ENCODE measurements around the gene FHL2. TPM values are rescaled to one million over a fixed set of nuclear protein-coding genes. Genes with fewer than 3 reads are reported as not detected.

FHL2 gene
- total RNA-seq, 2 experiments from 2014 or later: 3.3 to 4.4 TPM

DNA sequence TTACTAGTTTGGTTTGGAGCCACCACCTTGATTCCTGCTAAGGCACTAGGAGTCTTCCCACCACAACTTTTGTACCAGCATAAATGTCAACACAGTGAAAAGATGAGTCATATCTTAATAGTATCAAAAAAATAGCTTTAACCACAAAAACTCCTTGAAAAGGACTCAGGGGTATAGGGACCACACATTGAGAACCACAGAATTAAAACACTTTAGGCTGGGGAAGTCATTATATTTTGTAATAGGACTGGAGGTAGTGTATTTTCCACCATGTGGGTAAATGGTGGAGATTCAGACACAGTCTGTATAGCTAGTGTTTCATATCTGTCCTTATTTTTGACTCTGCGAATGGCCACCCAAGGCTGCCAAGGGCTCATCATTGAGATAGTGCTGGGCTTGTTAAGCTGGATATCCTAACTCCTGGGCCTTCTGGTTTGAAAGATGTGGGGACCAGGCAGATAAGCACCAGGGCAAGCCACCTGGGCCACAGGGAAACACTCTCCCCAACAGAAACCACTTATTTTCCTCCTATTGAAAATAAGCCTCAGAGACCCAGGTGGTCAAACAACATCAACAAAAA is 19.1 kb upstream of the FHL2 start:
- POLR2A ChIA-PET: no interaction called here
- H3K27me3 Mint-ChIP-seq: peaks cover 17% of the 10 kb centered on the region
- no peaks in the 10 kb centered on the region for H3K36me3 Mint-ChIP-seq (ENCODE audit: low read depth)
- TF ChIP-seq, protein P1, sequence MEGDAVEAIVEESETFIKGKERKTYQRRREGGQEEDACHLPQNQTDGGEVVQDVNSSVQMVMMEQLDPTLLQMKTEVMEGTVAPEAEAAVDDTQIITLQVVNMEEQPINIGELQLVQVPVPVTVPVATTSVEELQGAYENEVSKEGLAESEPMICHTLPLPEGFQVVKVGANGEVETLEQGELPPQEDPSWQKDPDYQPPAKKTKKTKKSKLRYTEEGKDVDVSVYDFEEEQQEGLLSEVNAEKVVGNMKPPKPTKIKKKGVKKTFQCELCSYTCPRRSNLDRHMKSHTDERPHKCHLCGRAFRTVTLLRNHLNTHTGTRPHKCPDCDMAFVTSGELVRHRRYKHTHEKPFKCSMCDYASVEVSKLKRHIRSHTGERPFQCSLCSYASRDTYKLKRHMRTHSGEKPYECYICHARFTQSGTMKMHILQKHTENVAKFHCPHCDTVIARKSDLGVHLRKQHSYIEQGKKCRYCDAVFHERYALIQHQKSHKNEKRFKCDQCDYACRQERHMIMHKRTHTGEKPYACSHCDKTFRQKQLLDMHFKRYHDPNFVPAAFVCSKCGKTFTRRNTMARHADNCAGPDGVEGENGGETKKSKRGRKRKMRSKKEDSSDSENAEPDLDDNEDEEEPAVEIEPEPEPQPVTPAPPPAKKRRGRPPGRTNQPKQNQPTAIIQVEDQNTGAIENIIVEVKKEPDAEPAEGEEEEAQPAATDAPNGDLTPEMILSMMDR (IDR thresholded peaks at IDR 0.05): no peak
- intact Hi-C loops (cut with micrococcal nuclease): no loop called here
- H3K27ac Mint-ChIP-seq: no peak overlapping the region
- no peak overlapping the region for H3K4me3 Mint-ChIP-seq
- H3K9me3 Mint-ChIP-seq: peaks cover 6% of the 10 kb centered on the region
- no peak for DNase-seq
- CTCF ChIA-PET: interaction anchor here (0.9 to 1.2 kb wide), 2 partner anchors 14 to 21 kb away, joined by 3 to 4 read pairs; no protein-coding TSS in a partner anchor
- peak; percentile 75 for ATAC-seq
- peaks cover 11% of the 10 kb centered on the region for H3K4me1 Mint-ChIP-seq (ENCODE audit: low read depth)

GRCh38 chr2:105416156-105416555 is 17.3 kb upstream of the FHL2 start:
- H3K27me3 Mint-ChIP-seq: peaks cover 26% of the 10 kb centered on the region
- DNase-seq (no peak), ATAC-seq (no peak)
- H3K36me3 Mint-ChIP-seq (ENCODE audit: low read depth): no peaks in the 10 kb centered on the region
- H3K4me1 Mint-ChIP-seq (ENCODE audit: low read depth): peaks cover 11% of the 10 kb centered on the region
- TF ChIP-seq, protein P1 (IDR thresholded peaks at IDR 0.05): no peak
- peaks cover 6% of the 10 kb centered on the region for H3K9me3 Mint-ChIP-seq
- no peak overlapping the region for H3K4me3 Mint-ChIP-seq
- intact Hi-C loops (cut with micrococcal nuclease): no loop called here
- ChIA-PET CTCF (no interaction called here), POLR2A (no interaction called here)
- H3K27ac Mint-ChIP-seq: no peak overlapping the region

DNA sequence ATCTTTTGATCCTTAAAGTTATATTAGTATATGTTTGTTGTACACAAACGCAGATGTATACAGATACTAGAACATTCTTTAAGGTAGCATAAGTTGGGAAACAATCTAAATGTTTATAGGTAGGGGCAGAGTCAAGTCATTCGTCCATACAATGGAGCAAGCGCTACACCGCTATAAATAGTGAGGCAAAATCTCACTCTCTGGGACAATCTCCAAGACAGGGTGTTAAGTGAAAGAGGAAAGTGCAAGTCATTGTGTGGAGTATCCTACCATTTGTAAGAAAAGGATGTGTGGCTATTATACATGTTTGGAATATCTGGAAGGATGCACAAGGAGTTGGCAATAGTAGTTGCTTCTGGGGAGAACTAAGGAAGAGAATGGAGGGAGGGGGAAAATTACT is 16.2 kb upstream of the FHL2 start:
- Mint-ChIP-seq H3K27ac (no peak overlapping the region), H3K36me3 (ENCODE audit: low read depth) (no peaks in the 10 kb centered on the region), H3K27me3 (peaks cover 24% of the 10 kb centered on the region), H3K4me1 (ENCODE audit: low read depth) (peaks cover 11% of the 10 kb centered on the region), H3K4me3 (no peak overlapping the region), H3K9me3 (peaks cover 6% of the 10 kb centered on the region)
- TF ChIP-seq, protein P1 (IDR thresholded peaks at IDR 0.05): no peak
- CTCF ChIA-PET: no interaction called here
- ATAC-seq (no peak), DNase-seq (no peak)
- POLR2A ChIA-PET: no interaction called here
- intact Hi-C loops (cut with micrococcal nuclease): no loop called here

DNA sequence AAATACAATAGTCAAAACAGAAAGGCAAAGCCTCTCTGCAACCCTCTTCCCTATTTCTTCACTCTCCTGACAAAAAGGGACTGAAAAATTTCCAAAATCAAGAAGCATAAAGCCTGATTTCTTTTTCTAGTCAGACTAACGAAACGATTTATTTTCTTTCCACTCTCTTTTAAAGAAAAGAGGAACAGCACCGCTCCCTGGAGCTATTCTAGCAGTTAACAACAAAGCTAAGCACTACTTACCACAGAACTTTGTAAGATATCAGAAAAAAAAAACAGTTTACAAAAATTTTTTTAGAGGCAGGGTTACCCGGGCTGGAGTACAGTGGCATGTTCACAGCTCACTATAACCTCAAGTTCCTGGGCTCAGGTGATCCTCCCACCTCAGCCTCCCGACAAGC is 14.4 kb upstream of the FHL2 start:
- CTCF ChIA-PET: no interaction called here

DNA sequence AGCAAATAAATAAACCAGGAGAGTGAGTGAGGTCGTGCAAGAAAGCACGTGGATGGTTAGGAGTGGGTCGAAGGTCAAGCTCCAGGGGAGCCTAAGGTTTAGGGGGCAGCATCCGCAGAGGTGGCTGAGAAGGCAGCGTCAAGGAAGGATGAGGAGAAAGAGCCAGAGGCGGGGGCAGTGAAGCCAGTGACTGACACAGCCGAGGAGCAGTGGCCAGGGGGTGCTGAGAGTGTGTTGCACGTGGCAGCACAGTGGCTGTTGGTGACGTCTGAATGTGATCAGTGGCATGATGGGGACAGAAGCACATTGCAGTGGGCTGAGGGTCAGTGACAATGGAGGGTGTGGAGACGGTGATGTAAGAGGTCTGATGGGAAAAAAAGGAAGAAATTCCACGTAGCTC is 13.7 kb upstream of the FHL2 start:
- CTCF ChIA-PET: no interaction called here
- no peak overlapping the region for H3K27ac Mint-ChIP-seq
- TF ChIP-seq, protein P1 (IDR thresholded peaks at IDR 0.05): no peak
- H3K4me3 Mint-ChIP-seq: no peak overlapping the region
- peaks cover 23% of the 10 kb centered on the region for H3K27me3 Mint-ChIP-seq
- H3K36me3 Mint-ChIP-seq (ENCODE audit: low read depth): no peaks in the 10 kb centered on the region
- ATAC-seq: no peak
- no peak for DNase-seq
- intact Hi-C loops (cut with micrococcal nuclease): no loop called here
- POLR2A ChIA-PET: no interaction called here
- no peaks in the 10 kb centered on the region for H3K9me3 Mint-ChIP-seq
- H3K4me1 Mint-ChIP-seq (ENCODE audit: low read depth): peaks cover 5% of the 10 kb centered on the region

More for the DNA sequence above, 14.4 kb upstream of the FHL2 start:
- no peaks in the 10 kb centered on the region for H3K36me3 Mint-ChIP-seq (ENCODE audit: low read depth)
- ATAC-seq (no peak), DNase-seq (no peak)
- POLR2A ChIA-PET: no interaction called here
- H3K4me1 Mint-ChIP-seq (ENCODE audit: low read depth): peaks cover 11% of the 10 kb centered on the region
- H3K27ac Mint-ChIP-seq: no peak overlapping the region
- H3K9me3 Mint-ChIP-seq: no peaks in the 10 kb centered on the region
- TF ChIP-seq, protein P1 (IDR thresholded peaks at IDR 0.05): no peak
- H3K27me3 Mint-ChIP-seq: peaks cover 23% of the 10 kb centered on the region
- intact Hi-C loops (cut with micrococcal nuclease): no loop called here
- H3K4me3 Mint-ChIP-seq: no peak overlapping the region
